IMR-90 (cell line): Measurements from ENCODE around the gene SPTSSA. TPM values are rescaled to one million over a fixed set of nuclear protein-coding genes. Genes with fewer than 3 reads are reported as not detected.

Experiments used
- ATAC-seq: fragments of 200-7000 bp; cut with Tn5 transposase; 2 replicates; pipeline ENCODE4 v1.9.1; 2020; ENCODE audit warnings: low read depth, mild to moderate bottlenecking, moderate library complexity
- BruUV-seq: library from RNA; stranded (reverse); fragments of 400-500 nt; replicated peaks from 2 replicates; lab custom pipeline; 2021; lab: Mats Ljungman, UMichigan
- CTCF ChIA-PET: fragments of 300-600 bp; formaldehyde crosslinking; extraction: SDS; loops from one replicate; lab custom pipeline; 2021; ENCODE audit warnings: antibody characterized with exemption; lab: Yijun Ruan, JAX
- POLR2A ChIA-PET: fragments of 300-600 bp; sonication (Branson Sonifier 250); formaldehyde crosslinking; loops from one replicate; lab custom pipeline; 2022; ENCODE audit warnings: antibody characterized with exemption; ENCODE audit not compliant: unreplicated experiment; lab: Charles Lee
- DNase-seq: peaks from one replicate; pipeline ENCODE4 v3.0.0; 2013
- H2AFZ ChIP-seq: replicated peaks from 2 replicates; pipeline ENCODE3; 2013; ENCODE audit warnings: low read length, mild to moderate bottlenecking; ENCODE audit not compliant: poor library complexity
- H2AK5ac ChIP-seq: 2 replicates; pipeline ENCODE4 v1.6.1; 2013; ENCODE audit warnings: low read depth, low read length, inconsistent platforms
- H2AK9ac ChIP-seq: replicated peaks from 2 replicates; pipeline ENCODE3; 2013; ENCODE audit warnings: mild to moderate bottlenecking, low read depth, low read length, moderate library complexity; ENCODE audit not compliant: poor library complexity
- H2BK120ac ChIP-seq: 2 replicates; pipeline ENCODE4 v1.6.1; 2013; ENCODE audit warnings: low read depth, low read length, inconsistent platforms
- H2BK15ac ChIP-seq: 3 replicates; pipeline ENCODE4 v1.6.1; 2013; ENCODE audit warnings: low read depth, low read length, inconsistent platforms
- H2BK20ac ChIP-seq: 2 replicates; pipeline ENCODE4 v1.6.1; 2013; ENCODE audit warnings: low read depth, mild to moderate bottlenecking, inconsistent platforms, low read length, moderate library complexity
- H2BK5ac ChIP-seq: 2 replicates; pipeline ENCODE4 v1.6.1; 2013; ENCODE audit warnings: mild to moderate bottlenecking, low read depth, low read length, inconsistent platforms; ENCODE audit not compliant: poor library complexity, severe bottlenecking
- H3K14ac ChIP-seq: replicated peaks from 2 replicates; pipeline ENCODE4 v1.6.1; 2013; ENCODE audit warnings: low read depth, low read length, inconsistent platforms
- H3K18ac ChIP-seq: 2 replicates; pipeline ENCODE4 v1.6.1; 2013; ENCODE audit warnings: low read depth, low read length, control low read depth
- H3K23ac ChIP-seq: 2 replicates; pipeline ENCODE4 v1.6.1; 2013; ENCODE audit warnings: low read depth, low read length, inconsistent platforms
- H3K27ac ChIP-seq: 2 replicates; pipeline ENCODE4 v1.5.1; 2013; ENCODE audit warnings: mild to moderate bottlenecking, control low read depth, low read length; ENCODE audit not compliant: insufficient read depth
- H3K27me3 ChIP-seq: 2 replicates; pipeline ENCODE4 v1.6.1; 2013; ENCODE audit warnings: low read length; ENCODE audit not compliant: control insufficient read depth, insufficient read depth
- H3K36me3 ChIP-seq: 2 replicates; pipeline ENCODE4 v1.6.1; 2013; ENCODE audit warnings: low read length, mixed read lengths; ENCODE audit not compliant: control insufficient read depth, insufficient read depth
- H3K4ac ChIP-seq: 2 replicates; pipeline ENCODE4 v1.6.1; 2013; ENCODE audit warnings: low read depth, low read length, inconsistent platforms
- H3K4me1 ChIP-seq: 2 replicates; pipeline ENCODE4 v1.6.1; 2013; ENCODE audit warnings: low read length, mixed read lengths; ENCODE audit not compliant: control insufficient read depth, insufficient read depth
- H3K4me2 ChIP-seq: 2 replicates; pipeline ENCODE4 v1.6.1; 2013; ENCODE audit warnings: low read depth, mild to moderate bottlenecking, control low read depth, low read length, moderate library complexity
- H3K4me3 ChIP-seq: 2 replicates; pipeline ENCODE4 v1.5.1; 2013; ENCODE audit warnings: low read depth, mild to moderate bottlenecking, control low read depth, low read length, moderate library complexity; ENCODE audit not compliant: insufficient read depth
- H3K56ac ChIP-seq: 2 replicates; pipeline ENCODE4 v1.6.1; 2013; ENCODE audit warnings: low read length, inconsistent platforms; ENCODE audit not compliant: insufficient read depth; ENCODE audit errors: extremely low read depth
- H3K79me1 ChIP-seq, 2 experiments: 2 replicates each; pipeline ENCODE4 v1.6.1; 2013; ENCODE audit warnings: low read length in 2 of 2, inconsistent platforms in 1 of 2, low read depth in 1 of 2
- H3K9ac ChIP-seq: 2 replicates; pipeline ENCODE4 v1.6.1; 2013; ENCODE audit warnings: low read depth, low read length, control low read depth
- H3K9me1 ChIP-seq: 2 replicates; pipeline ENCODE4 v1.6.1; 2013; ENCODE audit warnings: low read length, inconsistent platforms; ENCODE audit not compliant: insufficient read depth
- H3K9me3 ChIP-seq: 2 replicates; pipeline ENCODE4 v1.6.1; 2013; ENCODE audit warnings: low read length; ENCODE audit not compliant: control insufficient read depth, insufficient read depth
- H4K20me1 ChIP-seq: 2 replicates; pipeline ENCODE4 v1.6.1; 2013; ENCODE audit warnings: low read length, inconsistent platforms; ENCODE audit not compliant: insufficient read depth
- H4K5ac ChIP-seq: 2 replicates; pipeline ENCODE4 v1.6.1; 2013; ENCODE audit warnings: mild to moderate bottlenecking, low read depth, low read length, control low read depth
- H4K8ac ChIP-seq, 2 experiments: 2 replicates each; pipeline ENCODE4 v1.6.1; 2013; ENCODE audit warnings: low read depth in 2 of 2, low read length in 2 of 2, control low read depth in 1 of 2, inconsistent platforms in 1 of 2
- H4K91ac ChIP-seq: 2 replicates; pipeline ENCODE4 v1.6.1; 2013; ENCODE audit warnings: low read depth, low read length, inconsistent platforms; ENCODE audit not compliant: insufficient read depth
- BHLHE40 ChIP-seq: fragments of 150-350 bp; IDR thresholded peaks from 2 replicates; pipeline ENCODE4 v1.6.1; 2016; ENCODE audit warnings: mild to moderate bottlenecking, low read depth, low read length
- CEBPB ChIP-seq: IDR thresholded peaks from 2 replicates; pipeline ENCODE4 v1.6.1; 2012; ENCODE audit warnings: low read depth, low read length, improper control_type of control experiment
- CHD1 ChIP-seq: IDR thresholded peaks from 2 replicates; pipeline ENCODE4 v1.6.1; 2012; ENCODE audit warnings: low read depth, low read length, improper control_type of control experiment
- CTCF ChIP-seq: conservative IDR thresholded peaks from 2 replicates; pipeline ENCODE4 v1.5.1; 2012; ENCODE audit warnings: mild to moderate bottlenecking, low read depth, low read length, improper control_type of control experiment
- ELK1 ChIP-seq: fragments of 150-350 bp; IDR thresholded peaks from 2 replicates; pipeline ENCODE4 v1.6.1; 2016; ENCODE audit warnings: low read depth, mild to moderate bottlenecking, low read length, moderate library complexity, borderline replicate concordance
- FOS ChIP-seq: fragments of 150-350 bp; IDR thresholded peaks from 2 replicates; pipeline ENCODE4 v1.6.1; 2016; ENCODE audit warnings: low read depth, low read length
- MAFK ChIP-seq: IDR thresholded peaks from 2 replicates; pipeline ENCODE4 v1.6.1; 2012; ENCODE audit warnings: low read depth, low read length, improper control_type of control experiment
- MAZ ChIP-seq: IDR thresholded peaks from 2 replicates; pipeline ENCODE4 v1.6.1; 2012; ENCODE audit warnings: low read depth, mild to moderate bottlenecking, low read length, improper control_type of control experiment, moderate library complexity, borderline replicate concordance
- MXI1 ChIP-seq: IDR thresholded peaks from 2 replicates; pipeline ENCODE4 v1.6.1; 2012; ENCODE audit warnings: low read depth, mild to moderate bottlenecking, low read length, moderate library complexity, borderline replicate concordance
- NFE2L2 ChIP-seq: fragments of 150-350 bp; IDR thresholded peaks from 2 replicates; pipeline ENCODE4 v1.6.1; 2016; ENCODE audit warnings: low read depth, mild to moderate bottlenecking, low read length
- POLR2A ChIP-seq: IDR thresholded peaks from 2 replicates; pipeline ENCODE4 v1.6.1; 2012; ENCODE audit warnings: mild to moderate bottlenecking, low read depth, low read length
- RAD21 ChIP-seq: IDR thresholded peaks from 2 replicates; pipeline ENCODE4 v1.6.1; 2012; ENCODE audit warnings: low read length, improper control_type of control experiment
- RCOR1 ChIP-seq: IDR thresholded peaks from 2 replicates; pipeline ENCODE4 v1.6.1; 2012; ENCODE audit warnings: mild to moderate bottlenecking, low read length, improper control_type of control experiment; ENCODE audit not compliant: insufficient replicate concordance
- RFX5 ChIP-seq: IDR thresholded peaks from 2 replicates; pipeline ENCODE4 v1.8.0; 2012; ENCODE audit warnings: low read depth, mild to moderate bottlenecking, low read length, moderate library complexity
- SMC3 ChIP-seq: fragments of 150-350 bp; IDR thresholded peaks from 2 replicates; pipeline ENCODE4 v1.6.1; 2016; ENCODE audit warnings: low read depth, mild to moderate bottlenecking, antibody characterized with exemption, low read length, moderate library complexity
- USF2 ChIP-seq: fragments of 150-350 bp; IDR thresholded peaks from 2 replicates; pipeline ENCODE4 v1.6.1; 2017; ENCODE audit warnings: mild to moderate bottlenecking, antibody characterized with exemption, low read length, low read depth
- WGBS, 2 experiments: methylation state at CpG; one replicate each; pipeline versions ENCODE4 v1.1.5 to v1.1.7; 2013; ENCODE audit warnings: missing lambda C conversion rate in 2 of 2; ENCODE audit not compliant: insufficient read length in 1 of 2; ENCODE audit errors: extremely low coverage in 2 of 2; 5-methylcytosine and 5-hydroxymethylcytosine counted together
- dilution Hi-C: fragments of 300-500 bp; cut with HindIII; formaldehyde crosslinking; loops from one replicate; pipeline ENCODE4 v1.14.3; 2018; ENCODE audit warnings: low sequenced_read_pairs; ENCODE audit not compliant: unreplicated experiment
- in situ Hi-C: fragments of 300-500 bp; cut with MboI; formaldehyde crosslinking; loops from 3 replicates; pipeline ENCODE4 v1.14.3; 2019; ENCODE audit warnings: low sequenced_read_pairs, inconsistent platforms, mixed read lengths
- intact Hi-C: fragments of 100-400 bp; cut with micrococcal nuclease; formaldehyde crosslinking; loops from 2 replicates; pipeline ENCODE4 v1.10.0; 2022
- polyA plus RNA-seq, 3 experiments: library from polyadenylated mRNA; depleted of rRNA; stranded (reverse); fragments of >200 nt; gene quantifications; 2 replicates each; pipeline ENCODE4 v1.2.3, GENCODE V29; 2012; ENCODE audit warnings: low replicate concordance in 1 of 3
- total RNA-seq: library from RNA; depleted of rRNA; stranded (reverse); fragments of >200 nt; gene quantifications from 2 replicates; pipeline ENCODE4 v1.2.3, GENCODE V29; 2012

Gene SPTSSA
- total and polyA plus RNA-seq, 2 of the 4 experiments (the other 2 are of a cell fraction) = 10.8 to 26.2 TPM

- POLR2A ChIA-PET = interaction anchor here (0.5 kb wide), 1 partner anchor 47 kb away, joined by 4 read pairs; no protein-coding TSS in a partner anchor
- no CpG with 5 or more reads among the region's 2 CpGs for WGBS, 2 experiments
- no peak overlapping the region for H3K4me3 ChIP-seq
Measured at GRCh38 chr14:34466691-34467090, 4.7 kb upstream of the SPTSSA start.

More at GRCh38 chr14:34466691-34467090, 4.7 kb upstream of the SPTSSA start:
- Histone ChIP-seq H3K27ac (no peak overlapping the region), H2AK5ac (no peak overlapping the region), H3K18ac (no peak overlapping the region), H2AK9ac (peak overlapping the region; percentile 24), H2BK15ac (no peak overlapping the region), H2AFZ (peak overlapping the region; percentile 4), H3K36me3 (no peaks in the 10 kb centered on the region), H4K5ac (no peak overlapping the region), H3K27me3 (0 out of 2 replicates have a peak, but pooled peaks cover 1% of the 10 kb centered on the region), H3K56ac (no peak overlapping the region), H3K4ac (no peak overlapping the region), H2BK5ac (no peak overlapping the region), H2BK120ac (no peak overlapping the region), H3K9me1 (peaks cover 8% of the 10 kb centered on the region), H3K14ac (no peak overlapping the region), H3K9me3 (no peaks in the 10 kb centered on the region), H3K23ac (no peak overlapping the region), H3K4me1 (peaks cover 4% of the 10 kb centered on the region; the same call in 1 of the 2 replicates), H3K79me1 (peaks cover 0 to 6% of the 10 kb centered on the region in 2 experiments; a peak in 2 of 4 replicates), H4K20me1 (no peaks in the 10 kb centered on the region), H4K91ac (no peak overlapping the region), H4K8ac (no peak overlapping the region), H3K9ac (no peak overlapping the region), H2BK20ac (no peak overlapping the region), H3K4me2 (no peak overlapping the region)
- DNase-seq (no peak), ATAC-seq (no peak)
- TF ChIP-seq CTCF (no peak), MXI1 (no peak), USF2 (no peak), CHD1 (no peak), ELK1 (no peak), RAD21 (no peak), RFX5 (no peak), NFE2L2 (no peak), FOS (no peak), SMC3 (no peak), MAFK (no peak), RCOR1 (no peak), CEBPB (no peak), POLR2A (no peak), MAZ (no peak), BHLHE40 (no peak)
- CTCF ChIA-PET = no interaction called here
- BruUV-seq = no TSS peak
- in situ Hi-C loops (no loop called here), dilution Hi-C loops (no loop called here), intact Hi-C loops (no loop called here)
